GM12801 (cell line): Measurements from ENCODE around the gene GPC5.

ENCODE experiments used
- TF ChIP-seq, protein P1 (sequence below): IDR thresholded peaks from one replicate; pipeline ENCODE4 v1.5.1; 2011; ENCODE audit warnings: control low read depth; ENCODE audit not compliant: insufficient read length; ENCODE audit errors: extremely low read depth

GPC5 gene

DNA sequence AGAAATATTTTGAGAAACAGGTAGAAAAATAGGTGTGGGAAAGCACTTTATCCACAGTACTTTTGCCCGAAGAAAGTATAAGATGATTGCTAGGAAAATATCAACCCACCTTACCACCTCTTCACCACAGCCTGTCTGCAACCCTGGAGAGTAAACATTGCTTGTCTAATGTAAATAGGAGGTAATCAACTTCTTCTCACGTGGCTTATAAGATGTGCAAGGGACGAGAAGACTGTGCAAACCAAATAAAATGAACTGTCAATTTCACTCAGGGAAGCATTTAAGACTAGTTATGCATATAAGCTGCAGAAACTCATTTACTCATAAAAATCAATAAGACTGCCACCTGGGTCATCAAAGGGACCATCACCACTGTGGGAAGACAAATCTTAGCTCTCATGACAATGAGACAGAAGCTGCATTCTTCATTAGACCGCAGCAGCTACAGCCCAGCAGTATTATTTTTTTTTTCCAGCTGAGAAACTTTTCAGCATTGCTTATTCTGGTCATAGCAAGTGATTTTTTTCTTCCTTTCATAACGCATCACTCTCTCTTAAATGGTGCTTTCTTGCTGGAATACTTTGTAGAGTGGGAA lies 1020.5 kb downstream of the GPC5 start:
- TF ChIP-seq, protein P1, sequence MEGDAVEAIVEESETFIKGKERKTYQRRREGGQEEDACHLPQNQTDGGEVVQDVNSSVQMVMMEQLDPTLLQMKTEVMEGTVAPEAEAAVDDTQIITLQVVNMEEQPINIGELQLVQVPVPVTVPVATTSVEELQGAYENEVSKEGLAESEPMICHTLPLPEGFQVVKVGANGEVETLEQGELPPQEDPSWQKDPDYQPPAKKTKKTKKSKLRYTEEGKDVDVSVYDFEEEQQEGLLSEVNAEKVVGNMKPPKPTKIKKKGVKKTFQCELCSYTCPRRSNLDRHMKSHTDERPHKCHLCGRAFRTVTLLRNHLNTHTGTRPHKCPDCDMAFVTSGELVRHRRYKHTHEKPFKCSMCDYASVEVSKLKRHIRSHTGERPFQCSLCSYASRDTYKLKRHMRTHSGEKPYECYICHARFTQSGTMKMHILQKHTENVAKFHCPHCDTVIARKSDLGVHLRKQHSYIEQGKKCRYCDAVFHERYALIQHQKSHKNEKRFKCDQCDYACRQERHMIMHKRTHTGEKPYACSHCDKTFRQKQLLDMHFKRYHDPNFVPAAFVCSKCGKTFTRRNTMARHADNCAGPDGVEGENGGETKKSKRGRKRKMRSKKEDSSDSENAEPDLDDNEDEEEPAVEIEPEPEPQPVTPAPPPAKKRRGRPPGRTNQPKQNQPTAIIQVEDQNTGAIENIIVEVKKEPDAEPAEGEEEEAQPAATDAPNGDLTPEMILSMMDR, result no peak

DNA sequence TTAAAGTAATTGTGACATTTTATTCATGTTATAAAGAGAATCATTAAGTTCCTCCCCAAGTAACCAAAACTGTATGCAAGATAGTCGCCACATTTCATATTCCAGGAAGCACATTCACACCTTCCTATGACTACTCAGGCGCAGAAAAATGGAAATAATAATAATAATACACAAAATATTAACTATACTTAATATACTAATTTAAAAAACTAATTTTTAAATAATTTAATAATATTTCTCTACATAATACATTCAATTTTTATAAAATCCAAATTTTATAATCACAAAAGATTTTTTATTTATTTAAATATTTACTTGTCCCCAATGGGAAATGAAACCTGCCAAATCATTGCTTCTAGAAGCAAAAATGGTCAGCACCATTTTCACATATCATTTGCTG lies 1030.8 kb downstream of the GPC5 start:
- TF ChIP-seq, protein P1, result no peak

DNA sequence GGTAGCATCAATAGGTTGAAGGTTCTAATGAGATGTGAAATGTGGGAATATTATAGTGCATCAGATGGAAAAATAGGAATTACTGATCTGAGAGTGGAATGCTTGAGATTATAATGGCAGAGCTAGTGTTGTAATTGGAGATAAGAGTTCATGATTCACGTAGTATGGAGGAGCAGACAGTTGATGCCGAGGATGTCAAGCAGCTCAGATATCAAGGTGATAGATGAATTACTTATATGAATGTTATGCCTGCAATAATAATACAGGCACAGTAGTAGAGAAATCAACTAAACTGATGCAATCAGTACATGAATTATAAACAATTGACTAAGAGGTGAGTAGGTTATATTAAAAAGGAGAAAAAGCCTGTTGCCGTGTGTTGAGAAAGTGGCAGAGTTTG lies 1035.0 kb downstream of the GPC5 start:
- TF ChIP-seq, protein P1, result no peak

DNA sequence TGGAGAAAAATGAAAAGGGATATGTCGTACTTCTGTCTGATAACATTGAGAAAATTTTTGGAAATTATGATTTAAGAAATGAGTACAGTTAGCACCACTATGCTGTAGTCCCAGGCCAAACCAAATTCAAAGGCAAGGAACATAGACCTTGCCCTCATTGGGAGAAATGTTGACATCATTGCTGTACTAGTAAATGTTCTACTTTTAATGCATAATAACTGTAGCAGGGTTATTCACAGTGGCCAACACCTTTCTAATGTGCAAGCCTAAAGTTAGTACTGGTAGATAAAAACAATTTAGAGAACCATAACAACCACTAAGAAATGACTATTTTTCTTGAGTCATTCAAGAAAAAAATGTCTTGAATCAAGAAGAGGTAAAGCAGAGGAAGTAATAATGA lies 1035.5 kb downstream of the GPC5 start:
- TF ChIP-seq, protein P1, result no peak

DNA sequence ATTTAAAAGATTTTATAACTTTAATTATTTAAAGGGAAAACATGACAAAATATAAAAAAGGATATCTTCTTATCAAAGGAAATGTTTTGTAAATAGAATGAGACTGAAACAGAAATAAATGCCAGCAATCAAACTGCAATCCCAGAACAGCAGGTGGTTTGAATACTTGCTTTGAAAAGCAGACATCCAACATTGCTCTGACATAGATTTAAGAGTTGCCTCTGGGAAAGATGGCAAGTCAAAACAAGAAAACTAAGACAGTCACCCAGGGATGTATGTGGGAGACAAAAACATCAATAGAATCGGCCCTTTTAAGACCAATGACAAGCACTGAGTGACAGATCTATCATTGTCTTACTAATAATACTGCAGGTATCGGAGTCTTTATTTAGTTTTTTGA lies 1038.5 kb downstream of the GPC5 start:
- TF ChIP-seq, protein P1, result no peak

DNA sequence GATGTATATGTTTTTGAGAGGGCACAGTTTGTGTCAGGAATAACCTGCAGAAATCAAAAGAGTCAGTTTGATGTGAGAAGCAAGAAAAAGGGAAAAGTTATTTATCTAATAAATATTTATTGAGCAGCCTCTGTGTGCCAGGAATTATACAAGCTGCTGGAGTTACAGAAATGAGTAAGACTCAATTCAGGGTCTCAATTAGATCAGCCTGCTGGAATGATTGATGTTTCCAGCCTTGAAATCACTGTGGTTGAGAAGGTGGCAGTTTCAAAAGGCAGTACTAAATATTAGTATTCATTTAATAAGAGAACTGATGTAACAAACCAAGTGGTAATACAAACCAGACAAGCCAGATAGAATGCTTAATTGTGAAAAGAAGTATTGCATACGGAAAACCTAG lies 1045.8 kb downstream of the GPC5 start:
- TF ChIP-seq, protein P1, result no peak

DNA sequence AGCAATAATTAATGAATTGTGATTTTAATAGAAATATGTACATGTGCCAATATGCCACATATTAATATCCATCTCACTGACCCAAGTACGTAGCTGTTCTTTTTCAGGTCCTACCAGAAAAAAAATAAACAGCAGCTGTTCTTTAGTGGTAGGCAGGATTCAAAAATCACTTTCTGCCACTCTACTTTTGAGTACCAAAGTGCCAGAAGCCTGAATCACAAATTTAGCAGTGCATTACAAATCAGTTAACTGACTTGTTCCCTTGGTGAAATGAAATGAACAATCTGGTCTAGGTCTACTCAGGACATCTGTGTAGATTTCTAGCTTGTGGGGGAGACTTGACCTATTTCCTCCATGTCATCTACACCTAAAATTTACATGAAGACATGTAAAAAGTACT lies 1052.6 kb downstream of the GPC5 start:
- TF ChIP-seq, protein P1, result no peak
